SH-SY5Y (cell line): ENCODE measurements around the gene HPCAL1.

Source experiments
- GATA2 ChIP-seq: IDR thresholded peaks from 2 replicates; pipeline ENCODE4 v1.6.1; 2011; ENCODE audit warnings: mild to moderate bottlenecking, low read depth, low read length
- GATA3 ChIP-seq: IDR thresholded peaks from 2 replicates; pipeline ENCODE4 v1.6.1; 2011; ENCODE audit warnings: low read depth, mild to moderate bottlenecking, low read length, moderate library complexity

The HPCAL1 gene

GRCh38 chr2:10326151-10326616 is 23.5 kb downstream of the HPCAL1 start:
- TF ChIP-seq GATA2 (no peak), GATA3 (no peak)

DNA sequence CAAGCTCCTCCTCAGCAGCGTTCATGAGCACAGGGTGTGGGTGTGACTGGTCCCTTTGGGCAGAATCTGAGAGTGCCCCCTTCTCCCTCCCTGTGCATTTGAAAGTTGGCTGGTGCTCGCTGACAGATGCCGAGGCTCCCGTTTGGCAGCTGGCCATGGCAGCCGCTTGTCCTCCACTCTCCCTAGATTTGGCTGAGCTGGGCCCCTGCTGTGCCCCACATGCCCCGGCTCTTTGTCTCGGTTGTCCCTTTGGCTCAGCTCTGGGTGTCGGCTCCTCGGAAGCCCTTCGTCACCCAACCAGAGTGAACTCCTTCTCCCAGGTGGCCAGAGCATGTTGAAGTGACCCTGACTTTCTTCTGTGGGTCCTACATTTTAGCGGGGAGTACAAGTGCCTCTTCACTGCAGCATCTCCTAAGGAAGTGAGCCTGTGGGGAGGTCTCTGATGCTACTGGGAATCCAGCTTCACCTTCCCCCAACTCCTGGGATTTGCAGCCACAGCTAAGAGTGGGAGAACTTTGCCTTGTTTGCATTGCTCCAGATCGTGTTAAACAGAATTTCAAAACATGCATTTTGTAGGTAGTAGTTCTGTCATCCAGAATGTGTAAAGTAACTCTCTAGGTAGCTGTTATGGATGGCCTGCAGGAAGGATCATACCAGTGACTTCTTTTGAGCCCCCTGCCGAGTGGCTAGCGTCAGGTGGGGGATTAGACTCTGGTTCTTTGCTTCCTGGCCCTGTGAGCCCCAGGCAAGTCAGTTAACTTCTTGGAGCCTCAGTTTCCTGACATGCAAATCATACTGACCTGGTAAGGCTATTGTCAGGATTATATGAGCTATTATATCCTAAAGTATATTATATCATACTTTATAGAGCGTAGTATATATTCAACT is 24.2 kb downstream of the HPCAL1 start:
- TF ChIP-seq GATA3 = no peak
- no peak for TF ChIP-seq GATA2

- no peak for TF ChIP-seq GATA2
- no peak for TF ChIP-seq GATA3
Observed at GRCh38 chr2:10327896-10328669, 25.4 kb downstream of the HPCAL1 start.

DNA sequence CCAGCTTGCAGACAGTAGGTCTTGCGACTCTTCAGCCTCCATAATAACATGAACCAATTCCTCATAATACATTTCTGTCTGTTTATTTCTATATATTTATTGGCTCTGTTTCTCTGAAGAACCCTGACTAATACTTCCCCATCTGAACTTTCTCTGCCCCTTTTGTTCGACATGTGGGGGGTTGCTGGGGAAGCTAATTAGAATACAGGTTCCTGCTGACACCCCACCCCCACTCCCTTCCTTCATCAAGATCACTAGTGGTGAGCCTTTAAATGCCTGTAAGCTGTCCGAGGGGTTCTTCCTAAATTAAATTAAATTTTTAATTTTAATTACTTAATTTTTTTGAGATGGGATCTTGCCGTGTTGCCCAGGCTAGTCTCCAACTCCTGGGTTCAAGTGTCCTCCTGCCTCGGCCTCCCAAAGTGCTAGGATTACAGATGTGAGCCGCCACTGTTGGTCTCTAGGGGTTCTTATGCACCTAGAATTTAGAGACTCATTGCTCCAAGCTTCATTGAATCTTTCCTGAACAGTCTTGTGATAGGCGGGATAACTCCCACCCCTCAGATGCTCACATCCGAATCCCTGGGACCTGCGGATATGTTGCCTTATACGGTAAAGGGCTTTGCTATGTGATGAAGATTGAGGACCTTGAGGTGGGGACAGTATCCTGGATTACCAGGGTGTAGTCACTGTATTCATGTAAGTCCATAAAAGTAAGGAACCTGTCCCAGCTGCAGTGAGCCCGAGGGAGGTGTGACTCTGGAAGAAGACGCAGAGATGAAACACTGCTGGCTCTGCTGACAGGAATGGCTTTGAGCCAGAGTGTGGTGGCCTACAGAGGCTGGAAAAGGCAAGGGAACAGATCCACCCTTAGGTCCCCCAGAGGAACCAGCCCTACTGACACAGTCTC is 26.2 kb downstream of the HPCAL1 start:
- TF ChIP-seq GATA3 (no peak), GATA2 (no peak)

DNA sequence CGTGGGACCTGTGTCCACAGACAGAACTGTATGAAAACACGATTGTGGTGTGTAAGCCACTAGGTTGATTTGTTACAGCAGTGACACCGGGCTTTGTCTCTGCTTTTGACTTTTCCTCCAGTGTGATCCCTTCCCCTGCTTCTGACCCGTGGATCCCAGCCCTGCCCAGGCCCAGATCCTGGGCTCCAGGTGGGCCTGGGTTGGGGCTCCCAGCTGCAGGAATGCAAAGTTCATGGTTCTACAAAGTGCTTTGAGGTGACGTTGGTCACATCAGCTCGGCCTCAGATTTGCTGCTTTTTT is 26.8 kb downstream of the HPCAL1 start:
- TF ChIP-seq GATA3 = no peak
- TF ChIP-seq GATA2 = no peak

- TF ChIP-seq GATA3 (no peak), GATA2 (no peak)
Observed at GRCh38 chr2:10329880-10330699, 27.4 kb downstream of the HPCAL1 start.

- TF ChIP-seq GATA3 = no peak
- no peak for TF ChIP-seq GATA2
Observed at GRCh38 chr2:10330700-10331026, 28.0 kb downstream of the HPCAL1 start.

DNA sequence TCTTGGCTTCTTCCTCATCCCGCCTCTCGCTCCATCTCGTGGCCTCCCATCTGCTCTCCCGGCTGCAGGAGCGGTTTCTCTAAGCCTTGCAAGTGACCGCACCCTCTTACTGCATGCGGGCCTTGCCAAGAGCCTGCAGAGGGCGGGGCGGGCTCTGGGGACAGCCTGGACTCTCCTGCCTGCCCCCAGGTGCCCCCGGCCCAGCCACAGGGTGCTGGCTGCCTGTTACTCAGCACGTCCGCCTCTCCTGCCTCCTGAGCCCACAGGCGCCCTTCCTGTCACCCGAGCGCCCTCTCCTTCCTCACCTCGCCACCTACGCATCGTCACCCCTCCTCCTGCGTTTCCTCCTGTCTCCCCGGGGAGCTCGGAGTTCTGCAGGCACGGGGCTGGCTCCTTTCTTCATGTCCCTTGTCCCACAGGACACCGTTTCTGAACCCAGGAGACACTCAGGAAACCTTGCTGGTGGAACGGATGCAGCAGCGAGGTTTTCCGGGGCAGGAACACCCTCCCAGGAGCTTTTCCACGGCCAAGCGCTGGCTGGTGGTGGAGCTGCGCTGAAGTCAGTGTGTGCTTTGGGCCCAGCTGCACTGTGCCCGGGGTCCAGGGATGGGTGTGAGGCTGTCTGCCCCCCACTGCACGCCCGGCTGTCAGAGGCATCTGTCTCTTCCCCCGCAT is 28.5 kb downstream of the HPCAL1 start:
- TF ChIP-seq GATA3 (no peak), GATA2 (no peak)

- no peak for TF ChIP-seq GATA2
- TF ChIP-seq GATA3 = no peak
Observed at GRCh38 chr2:10331702-10332401, 29.1 kb downstream of the HPCAL1 start.

DNA sequence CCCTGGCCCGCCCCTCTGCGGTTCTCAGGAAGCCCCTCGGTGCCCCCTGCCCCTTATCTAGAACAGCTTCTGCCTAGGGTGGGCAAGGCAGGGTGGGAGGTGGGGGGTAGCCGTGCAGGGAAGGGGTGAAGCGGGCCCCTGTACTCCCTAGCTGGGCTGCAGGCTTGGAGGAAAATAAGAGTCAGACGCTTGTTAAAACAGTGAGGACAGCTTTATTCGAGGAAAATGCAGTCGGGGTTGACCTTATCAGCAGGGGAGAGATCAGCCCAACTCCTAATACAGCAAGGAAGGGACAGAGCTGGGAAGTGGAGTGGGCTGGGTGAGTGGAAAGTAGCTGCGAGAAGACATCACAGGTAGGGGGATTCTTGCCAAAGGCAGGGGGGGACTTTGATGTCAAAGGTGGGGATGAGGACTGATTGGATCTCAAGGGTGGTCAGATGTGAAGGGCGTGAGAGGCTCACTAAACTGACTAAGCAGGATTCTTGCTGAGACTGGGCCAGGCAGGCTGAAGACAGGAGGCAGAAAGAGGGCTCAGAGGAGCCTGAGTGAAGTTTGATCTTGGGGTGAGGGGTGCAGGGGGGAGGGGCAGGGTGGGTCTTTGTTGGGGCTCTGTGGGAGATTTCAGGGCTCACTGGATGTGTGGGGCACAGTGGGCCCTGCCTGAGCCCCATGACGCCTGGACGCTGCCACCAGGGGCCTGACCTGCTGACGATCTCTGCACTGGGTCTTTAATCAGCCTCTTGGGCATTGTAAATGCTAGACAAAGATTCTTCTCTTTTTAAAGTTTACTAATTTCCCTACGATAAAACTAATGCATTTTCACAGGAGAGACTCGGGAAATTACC is 29.9 kb downstream of the HPCAL1 start:
- TF ChIP-seq GATA3 = no peak
- TF ChIP-seq GATA2 = no peak

GRCh38 chr2:10333247-10333613 is 30.5 kb downstream of the HPCAL1 start:
- TF ChIP-seq GATA3 = no peak

GRCh38 chr2:10333966-10334365 is 31.3 kb downstream of the HPCAL1 start:
- TF ChIP-seq GATA2 = no peak
- no peak for TF ChIP-seq GATA3
